HG03354 (cell line): ENCODE measurements around the gene SIDT2.

Source experiments
- ATAC-seq: cut with Tn5 transposase; IDR thresholded peaks from one replicate; pipeline ENCODE4 v1.9.1; 2021; ENCODE audit warnings: mild to moderate bottlenecking; ENCODE audit not compliant: unreplicated experiment, poor library complexity, severe bottlenecking

Gene SIDT2

DNA sequence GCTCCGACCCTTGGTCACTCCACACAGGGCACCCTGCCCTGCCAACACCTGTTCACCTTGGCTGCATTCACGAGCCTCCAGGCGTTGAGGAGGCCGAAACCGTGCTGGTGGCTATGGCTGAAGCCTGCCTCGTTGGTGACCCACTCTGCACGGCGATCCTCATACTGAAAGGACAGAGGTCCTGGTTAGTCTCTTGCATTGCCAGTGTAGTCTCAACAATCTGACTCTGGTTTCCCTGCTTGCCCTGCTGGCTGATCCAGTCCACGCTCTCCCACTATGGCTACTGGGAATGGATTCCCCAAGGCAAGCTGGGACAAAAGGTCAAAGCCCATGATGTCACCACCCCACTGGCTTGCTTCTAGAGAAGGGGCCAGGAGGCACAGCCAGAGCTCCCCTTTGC, 40.5 kb downstream of the SIDT2 start:
- ATAC-seq, result no peak

DNA sequence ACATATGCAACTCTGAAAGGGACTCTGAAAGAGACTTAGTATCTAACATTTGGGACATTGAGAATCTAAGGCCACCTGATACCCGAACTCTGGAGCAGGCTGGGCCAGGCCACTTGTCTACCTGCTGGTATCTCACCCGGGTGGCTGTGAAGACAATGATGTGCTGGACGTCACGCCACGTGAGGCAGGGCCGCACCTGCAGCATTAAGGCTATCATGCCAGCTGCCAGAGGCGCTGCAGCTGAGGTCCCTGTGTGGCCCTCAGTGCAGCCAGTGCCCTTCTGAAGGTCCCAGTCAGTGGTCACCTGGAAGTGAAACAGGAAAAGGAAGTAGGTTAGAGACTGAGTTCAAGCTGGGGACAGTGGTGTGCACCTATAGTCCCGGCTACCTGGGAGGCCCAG, 40.9 kb downstream of the SIDT2 start:
- ATAC-seq, result no peak

GRCh38 chr11:117219995-117220394, 41.5 kb downstream of the SIDT2 start:
- ATAC-seq, result no peak

DNA sequence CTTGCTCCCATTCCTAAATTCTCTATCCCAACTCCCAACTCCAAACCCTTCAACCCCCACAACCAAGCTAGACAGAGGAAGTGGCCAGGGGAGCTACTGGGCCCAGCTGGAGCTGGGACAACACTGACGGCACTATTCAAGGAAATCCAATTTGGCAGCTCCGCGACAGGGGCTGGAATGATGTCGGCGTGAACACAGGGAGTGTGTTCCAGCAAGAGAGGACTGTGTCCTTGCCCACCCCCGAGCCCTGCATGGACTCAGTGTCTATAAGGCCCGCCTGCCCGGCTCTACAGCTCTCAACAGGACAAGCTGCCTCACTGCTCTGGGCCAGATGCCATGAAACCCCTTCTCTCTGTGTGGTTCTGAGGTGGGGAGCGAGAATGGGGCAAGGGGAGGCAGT, 42.0 kb downstream of the SIDT2 start:
- ATAC-seq, result no peak

- no peak for ATAC-seq
These were observed 42.6 kb downstream of the SIDT2 start for GRCh38 chr11:117220999-117221774.

- ATAC-seq, result no peak
These were observed 43.4 kb downstream of the SIDT2 start for GRCh38 chr11:117221775-117222517.

- no peak for ATAC-seq
These were observed 44.6 kb downstream of the SIDT2 start for GRCh38 chr11:117222991-117223740.

DNA sequence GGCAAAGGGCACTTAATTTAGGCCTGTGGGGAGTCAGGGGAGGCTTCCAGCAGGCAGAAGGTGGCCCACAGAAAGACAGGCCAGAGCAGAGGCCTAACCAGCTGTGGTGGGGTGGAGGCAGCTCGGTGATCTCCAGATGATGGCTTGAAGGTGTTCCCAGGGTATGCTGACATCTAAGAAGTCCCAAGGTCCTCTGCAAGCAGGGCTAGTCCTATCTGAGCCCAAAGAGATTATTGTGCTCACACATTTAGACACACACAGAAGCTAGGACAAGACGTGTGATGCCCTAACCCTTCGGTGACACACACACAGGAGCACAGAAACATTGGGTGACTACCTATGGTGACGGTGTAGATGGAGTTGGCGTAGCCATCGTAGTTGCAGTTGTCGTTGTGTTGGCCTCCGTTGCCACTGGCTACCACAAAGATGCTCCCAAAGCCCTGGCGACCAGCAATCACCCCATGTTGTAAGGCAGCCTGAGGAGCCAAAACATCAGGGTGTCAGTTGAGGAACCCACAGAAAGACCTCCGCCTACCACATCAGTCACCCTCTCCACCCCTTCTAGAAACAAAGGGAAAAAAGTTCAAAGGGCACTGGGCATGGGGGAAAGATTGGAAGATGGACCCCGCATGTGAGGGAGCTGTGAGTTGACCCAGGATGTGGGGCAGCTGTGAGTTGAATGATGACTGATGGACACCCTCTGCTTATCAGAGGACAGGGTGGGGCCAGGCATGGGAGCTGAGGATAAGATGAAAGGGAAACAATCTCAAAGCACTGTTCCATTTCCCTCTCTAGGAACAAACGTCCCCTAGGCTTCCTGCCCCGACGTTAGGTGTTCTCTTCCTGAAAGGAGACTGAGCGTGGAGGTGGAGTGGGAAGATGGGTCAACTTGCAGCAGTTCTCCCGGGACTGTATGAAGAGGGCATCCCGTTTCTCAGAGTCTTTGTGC, 45.5 kb downstream of the SIDT2 start:
- ATAC-seq, result no peak

GRCh38 chr11:117225553-117226170, 47.1 kb downstream of the SIDT2 start:
- no peak for ATAC-seq

- ATAC-seq, result peak; percentile 67
These were observed 48.1 kb downstream of the SIDT2 start for GRCh38 chr11:117226388-117227385.

- ATAC-seq, result no peak
These were observed 49.5 kb downstream of the SIDT2 start for GRCh38 chr11:117228091-117228490.

- ATAC-seq, result no peak
These were observed 50.9 kb downstream of the SIDT2 start for GRCh38 chr11:117229411-117229810.

DNA sequence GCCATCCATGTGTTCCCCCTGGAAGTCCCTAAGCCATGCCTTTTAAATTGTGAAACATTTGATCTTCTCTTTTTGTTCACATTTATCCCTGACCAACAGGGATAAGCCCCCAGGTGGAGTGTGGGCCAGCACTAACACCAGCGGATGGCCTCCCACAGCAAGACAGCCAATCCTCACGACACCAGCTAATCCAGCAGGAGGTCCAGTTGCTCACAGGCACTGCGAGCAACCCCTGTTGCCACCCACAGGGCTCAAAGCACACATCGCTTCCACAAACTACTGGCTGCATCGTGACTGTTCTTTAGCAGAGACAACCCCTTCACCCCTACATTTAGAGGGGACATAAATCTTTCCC, 51.4 kb downstream of the SIDT2 start:
- ATAC-seq, result no peak

DNA sequence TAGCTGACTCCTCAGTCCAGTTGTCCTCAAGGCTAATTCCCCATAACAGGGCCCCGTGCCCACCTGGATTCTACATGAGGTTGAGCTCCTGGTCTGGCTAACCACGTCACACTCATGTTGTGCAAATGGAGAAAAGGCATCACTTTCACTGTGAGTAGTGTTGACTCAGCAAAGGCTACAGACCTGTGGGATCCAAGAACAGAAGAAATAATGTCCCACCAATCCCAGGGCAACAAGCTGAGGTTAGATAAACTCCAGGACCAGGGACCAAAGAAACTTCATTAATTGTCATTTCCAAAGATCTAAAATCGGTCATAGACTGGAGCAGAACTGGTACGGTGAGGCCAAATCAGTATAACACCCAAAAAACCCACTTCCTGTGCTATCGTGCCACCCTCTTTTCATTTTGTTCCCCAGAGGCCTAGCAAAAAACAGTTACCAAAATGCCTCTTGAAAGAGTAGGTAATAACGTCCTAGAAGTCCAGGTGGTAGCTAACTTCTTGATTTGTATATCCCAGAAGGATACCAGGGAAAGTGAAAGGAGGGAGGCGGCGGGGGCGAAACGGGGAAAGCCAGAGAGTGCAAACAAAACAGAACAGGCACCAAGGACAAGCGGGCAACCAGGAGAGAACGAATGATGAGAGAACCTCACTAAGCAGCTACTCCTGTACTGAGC, 51.9 kb downstream of the SIDT2 start:
- ATAC-seq, result peak; percentile 33

- ATAC-seq, result no peak
These were observed 52.7 kb downstream of the SIDT2 start for GRCh38 chr11:117230999-117231841.

DNA sequence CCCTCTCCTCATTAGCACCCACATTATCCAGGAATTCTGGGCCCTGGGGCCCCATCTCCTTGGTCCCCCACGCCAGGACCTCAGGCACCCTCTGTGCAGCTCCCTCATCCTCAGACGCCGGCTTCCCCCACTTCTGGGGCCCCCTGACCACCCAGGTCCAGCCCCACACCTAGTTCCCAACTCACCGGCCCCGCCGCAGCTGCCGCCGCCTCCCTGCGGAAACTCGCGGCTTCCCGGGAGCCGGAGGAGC, 53.2 kb downstream of the SIDT2 start, which contains the start of gene PCSK7:
TSS of gene PCSK7 (minus strand) at position 232 of the 250 bp plus-strand sequence. CDS start 2,229 bp downstream, outside the sequence.
- no peak for ATAC-seq
